GM21576 (cell line): ENCODE results near the gene SLC29A1.
"Not testable (repeated sequence)": the region's sequence is repeated elsewhere in the genome, so short reads cannot be mapped to it uniquely, and the experiment has no call there.

ENCODE experiments used
- ATAC-seq: cut with Tn5 transposase; IDR thresholded peaks from one replicate; pipeline ENCODE4 v1.9.1; 2021; ENCODE audit warnings: mild to moderate bottlenecking, moderate library complexity; ENCODE audit not compliant: unreplicated experiment

Gene SLC29A1

GRCh38 chr6:44221291-44221960 lies 2.0 kb upstream of the SLC29A1 start:
- peak; percentile 38 for ATAC-seq

- ATAC-seq, result no peak
Measured at GRCh38 chr6:44221961-44222335, 1.4 kb upstream of the SLC29A1 start.

- ATAC-seq, result no peak
Measured at GRCh38 chr6:44222486-44223318, 693 bp upstream of the SLC29A1 start.

GRCh38 chr6:44224029-44224964 lies 902 bp downstream of the SLC29A1 start:
- ATAC-seq, result no peak

- no peak for ATAC-seq
Measured at GRCh38 chr6:44224965-44225305, 1.5 kb downstream of the SLC29A1 start.

GRCh38 chr6:44225579-44226325 lies 2.4 kb downstream of the SLC29A1 start:
- no peak for ATAC-seq

- no peak for ATAC-seq
Measured at GRCh38 chr6:44226368-44227147, 3.2 kb downstream of the SLC29A1 start.

GRCh38 chr6:44227148-44227793 lies 3.9 kb downstream of the SLC29A1 start:
- ATAC-seq, result no peak

GRCh38 chr6:44228031-44228430 lies 4.6 kb downstream of the SLC29A1 start:
- no peak for ATAC-seq

- no peak for ATAC-seq
Measured at GRCh38 chr6:44228433-44228832, 5.0 kb downstream of the SLC29A1 start.

- ATAC-seq, result no peak
Measured at GRCh38 chr6:44228836-44229235, 5.4 kb downstream of the SLC29A1 start.

GRCh38 chr6:44229376-44230033 lies 6.1 kb downstream of the SLC29A1 start:
- ATAC-seq, result no peak

GRCh38 chr6:44230034-44230675 lies 6.8 kb downstream of the SLC29A1 start:
- ATAC-seq, result no peak

- not testable (repeated sequence) for ATAC-seq
Measured at GRCh38 chr6:44231426-44231825, 8.0 kb downstream of the SLC29A1 start.

GRCh38 chr6:44232676-44233566 lies 9.5 kb downstream of the SLC29A1 start:
- ATAC-seq, result no peak

- no peak for ATAC-seq
Measured at GRCh38 chr6:44233567-44234100, 10.2 kb downstream of the SLC29A1 start.
